CD4-positive, alpha-beta T cell (primary cell): ENCODE results near the gene SPHK1. TPM values are rescaled to one million over a fixed set of nuclear protein-coding genes. Genes with fewer than 3 reads are reported as not detected.

Experiments
- ATAC-seq: fragments of 200-7000 bp; cut with Tn5 transposase; one replicate; pipeline ENCODE4 v1.10.0; 2022; ENCODE audit warnings: mild to moderate bottlenecking; ENCODE audit not compliant: poor library complexity
- CTCF ChIA-PET: fragments of 350-600 bp; sonication (Branson Sonifier 250); formaldehyde crosslinking; loops from one replicate; lab custom pipeline; 2021; ENCODE audit warnings: antibody characterized with exemption, inconsistent platforms; lab: Charles Lee
- POLR2A ChIA-PET: fragments of 350-600 bp; sonication (Branson Sonifier 250); formaldehyde crosslinking; loops from one replicate; lab custom pipeline; 2021; ENCODE audit warnings: antibody characterized with exemption, inconsistent platforms; lab: Charles Lee
- DNase-seq, 14 experiments: peaks; one replicate each; pipeline ENCODE4 v3.0.0-alpha.2; 2013 to 2020; ENCODE audit warnings: mixed read lengths in 2 of 14
- H3K27ac ChIP-seq, 2 donors: one replicate each; pipeline versions ENCODE4 v1.5.1 to v1.7.0; 2013; ENCODE audit warnings: low read length in 2 of 2, low read depth in 1 of 2, mild to moderate bottlenecking in 1 of 2
- H3K27me3 ChIP-seq, 2 experiments: 1 replicate in 1 of 2; 2 replicates in 1 of 2; pipeline versions ENCODE4 v1.6.1 to v1.7.0; 2013; ENCODE audit warnings: low read length in 2 of 2, control low read depth in 1 of 2, mild to moderate bottlenecking in 1 of 2, moderate library complexity in 1 of 2; ENCODE audit not compliant: insufficient read depth in 2 of 2, control insufficient read depth in 1 of 2
- H3K36me3 ChIP-seq: one replicate; pipeline ENCODE4 v1.6.1; 2013; ENCODE audit warnings: low read length, control low read depth; ENCODE audit not compliant: insufficient read depth
- H3K4me1 ChIP-seq: one replicate; pipeline ENCODE4 v1.6.1; 2013; ENCODE audit warnings: low read length, control low read depth; ENCODE audit not compliant: insufficient read depth
- H3K4me3 ChIP-seq: one replicate; pipeline ENCODE4 v1.5.1; 2013; ENCODE audit warnings: mild to moderate bottlenecking, low read length, moderate library complexity
- H3K9me3 ChIP-seq, 2 experiments: 1 replicate in 1 of 2; 2 replicates in 1 of 2; pipeline versions ENCODE4 v1.6.1 to v1.7.0; 2013; ENCODE audit warnings: low read length in 2 of 2, mild to moderate bottlenecking in 2 of 2, control low read depth in 1 of 2, moderate library complexity in 1 of 2; ENCODE audit not compliant: control insufficient read depth in 1 of 2, insufficient read depth in 1 of 2
- H3K27ac Mint-ChIP-seq: one replicate; pipeline ENCODE4 v1.8.0; 2020; ENCODE audit warnings: mixed read lengths
- H3K27me3 Mint-ChIP-seq: one replicate; pipeline ENCODE4 v1.8.0; 2021; ENCODE audit warnings: mixed read lengths
- H3K36me3 Mint-ChIP-seq: one replicate; pipeline ENCODE4 v1.8.0; 2021; ENCODE audit warnings: low read depth, mixed read lengths
- H3K4me1 Mint-ChIP-seq: one replicate; pipeline ENCODE4 v1.8.0; 2021; ENCODE audit warnings: low read depth, mixed read lengths
- H3K4me3 Mint-ChIP-seq: one replicate; pipeline ENCODE4 v1.8.0; 2020; ENCODE audit warnings: mild to moderate bottlenecking, mixed read lengths
- H3K9me3 Mint-ChIP-seq: one replicate; pipeline ENCODE4 v1.8.0; 2020; ENCODE audit warnings: mixed read lengths
- intact Hi-C, 2 experiments: fragments of 100-400 bp; cut with DNase I in 1 of 2; cut with micrococcal nuclease in 1 of 2; formaldehyde crosslinking; loops; one replicate each; pipeline versions ENCODE4 v1.15.1 to v1.9.0; 2023 to 2025; cut with DNase I, micrococcal nuclease
- total RNA-seq, 174 experiments: library from RNA in 2 of 174; stranded (reverse) in 2 of 174; gene quantifications; one replicate each; pipeline ENCODE4 v1.2.3 and lab custom pipeline; 2021 to 2026
- TF ChIP-seq, protein P1 (sequence below): fragments of 200-600 bp; IDR thresholded peaks from one replicate; pipeline ENCODE4 v1.8.0; 2022; ENCODE audit warnings: antibody characterized with exemption, mild to moderate bottlenecking

SPHK1 gene
- total RNA-seq, 2 experiments from 2014 or later, result 0.45 to 1.1 TPM

DNA sequence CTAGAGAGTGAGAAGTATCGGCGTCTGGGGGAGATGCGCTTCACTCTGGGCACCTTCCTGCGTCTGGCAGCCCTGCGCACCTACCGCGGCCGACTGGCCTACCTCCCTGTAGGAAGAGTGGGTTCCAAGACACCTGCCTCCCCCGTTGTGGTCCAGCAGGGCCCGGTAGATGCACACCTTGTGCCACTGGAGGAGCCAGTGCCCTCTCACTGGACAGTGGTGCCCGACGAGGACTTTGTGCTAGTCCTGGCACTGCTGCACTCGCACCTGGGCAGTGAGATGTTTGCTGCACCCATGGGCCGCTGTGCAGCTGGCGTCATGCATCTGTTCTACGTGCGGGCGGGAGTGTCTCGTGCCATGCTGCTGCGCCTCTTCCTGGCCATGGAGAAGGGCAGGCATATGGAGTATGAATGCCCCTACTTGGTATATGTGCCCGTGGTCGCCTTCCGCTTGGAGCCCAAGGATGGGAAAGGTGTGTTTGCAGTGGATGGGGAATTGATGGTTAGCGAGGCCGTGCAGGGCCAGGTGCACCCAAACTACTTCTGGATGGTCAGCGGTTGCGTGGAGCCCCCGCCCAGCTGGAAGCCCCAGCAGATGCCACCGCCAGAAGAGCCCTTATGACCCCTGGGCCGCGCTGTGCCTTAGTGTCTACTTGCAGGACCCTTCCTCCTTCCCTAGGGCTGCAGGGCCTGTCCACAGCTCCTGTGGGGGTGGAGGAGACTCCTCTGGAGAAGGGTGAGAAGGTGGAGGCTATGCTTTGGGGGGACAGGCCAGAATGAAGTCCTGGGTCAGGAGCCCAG, 2.8 kb downstream of the SPHK1 start:
- ChIA-PET CTCF (interaction anchor here (3.0 to 3.6 kb wide), 2 partner anchors 11 to 34 kb away, joined by 12 to 31 read pairs; partner anchors contain the start of gene PRPSAP1), POLR2A (interaction anchor here (4.8 kb wide), 1 partner anchor 34 kb away, joined by 37 read pairs; the partner anchor contains the start of gene PRPSAP1)
- Mint-ChIP-seq H3K27ac (no peak overlapping the region), H3K36me3 (peaks cover 13% of the 10 kb centered on the region), H3K4me1 (peaks cover 6% of the 10 kb centered on the region), H3K27me3 (peaks cover 4% of the 10 kb centered on the region), H3K4me3 (peak overlapping the region; percentile 20), H3K9me3 (no peaks in the 10 kb centered on the region)
- TF ChIP-seq, protein P1, sequence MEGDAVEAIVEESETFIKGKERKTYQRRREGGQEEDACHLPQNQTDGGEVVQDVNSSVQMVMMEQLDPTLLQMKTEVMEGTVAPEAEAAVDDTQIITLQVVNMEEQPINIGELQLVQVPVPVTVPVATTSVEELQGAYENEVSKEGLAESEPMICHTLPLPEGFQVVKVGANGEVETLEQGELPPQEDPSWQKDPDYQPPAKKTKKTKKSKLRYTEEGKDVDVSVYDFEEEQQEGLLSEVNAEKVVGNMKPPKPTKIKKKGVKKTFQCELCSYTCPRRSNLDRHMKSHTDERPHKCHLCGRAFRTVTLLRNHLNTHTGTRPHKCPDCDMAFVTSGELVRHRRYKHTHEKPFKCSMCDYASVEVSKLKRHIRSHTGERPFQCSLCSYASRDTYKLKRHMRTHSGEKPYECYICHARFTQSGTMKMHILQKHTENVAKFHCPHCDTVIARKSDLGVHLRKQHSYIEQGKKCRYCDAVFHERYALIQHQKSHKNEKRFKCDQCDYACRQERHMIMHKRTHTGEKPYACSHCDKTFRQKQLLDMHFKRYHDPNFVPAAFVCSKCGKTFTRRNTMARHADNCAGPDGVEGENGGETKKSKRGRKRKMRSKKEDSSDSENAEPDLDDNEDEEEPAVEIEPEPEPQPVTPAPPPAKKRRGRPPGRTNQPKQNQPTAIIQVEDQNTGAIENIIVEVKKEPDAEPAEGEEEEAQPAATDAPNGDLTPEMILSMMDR, result no peak
- intact Hi-C loops, result loop anchor here in 1 of 2 experiments (5.0 to 10.0 kb wide), 2 partner anchors 35 to 402 kb away; partner anchors contain the start of gene PRPSAP1
- Histone ChIP-seq H3K4me1 (peaks cover 33% of the 10 kb centered on the region), H3K36me3 (peaks cover 19% of the 10 kb centered on the region), H3K27ac (no peak overlapping the region), H3K27me3 (peaks cover 4 to 7% of the 10 kb centered on the region in 2 experiments), H3K9me3 (no peaks in the 10 kb centered on the region), H3K4me3 (no peak overlapping the region)
- peak in 1 of 14 experiments; percentile 31 for DNase-seq
- no peak for ATAC-seq

DNA sequence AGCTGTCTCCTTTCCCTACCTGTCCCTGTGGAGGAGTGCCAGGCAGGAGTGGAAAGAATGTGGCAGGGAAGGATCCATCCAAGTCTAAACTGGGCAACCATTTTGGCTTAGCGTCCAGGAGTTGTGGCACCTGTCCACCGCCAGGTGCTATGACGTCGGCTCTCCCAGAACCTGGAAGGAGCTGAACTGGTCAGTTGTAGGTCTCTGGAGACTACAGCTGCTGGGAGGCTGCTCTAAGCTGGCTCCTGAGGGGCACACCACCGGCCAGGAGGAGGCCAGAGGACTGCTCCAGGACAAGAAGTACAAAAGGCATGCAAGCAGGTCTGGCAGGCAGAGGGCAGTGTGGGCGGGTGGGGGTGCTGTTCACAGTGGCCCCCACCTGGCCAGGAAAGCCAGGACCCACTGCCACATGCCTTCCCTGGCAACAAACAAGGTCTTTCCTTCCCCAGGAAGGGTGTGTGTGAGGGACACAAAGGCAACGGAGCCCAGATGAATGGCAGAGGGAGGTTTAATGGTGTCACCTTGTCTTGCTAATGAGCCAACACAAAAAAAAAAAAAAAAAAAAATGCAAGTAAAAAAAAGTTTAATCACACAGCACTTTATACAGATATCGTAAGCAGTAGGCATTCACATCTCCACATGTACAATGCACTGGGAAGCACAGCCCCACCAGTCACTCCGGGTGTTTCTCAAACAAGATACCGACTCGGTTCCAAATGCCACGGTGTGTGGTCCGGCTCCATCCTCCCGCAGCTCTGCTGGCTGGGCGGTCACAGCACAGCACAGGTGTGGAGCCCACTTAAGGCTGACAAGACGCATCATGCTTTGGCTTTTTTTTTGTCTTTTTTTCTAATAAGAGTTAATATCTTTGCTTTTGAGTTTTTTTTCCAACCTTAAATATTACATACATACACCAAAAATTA, 4.8 kb downstream of the SPHK1 start:
- H3K9me3 ChIP-seq, result no peaks in the 10 kb centered on the region
- Mint-ChIP-seq H3K4me1 (no peaks in the 10 kb centered on the region), H3K27me3 (no peaks in the 10 kb centered on the region), H3K9me3 (no peaks in the 10 kb centered on the region), H3K36me3 (peaks cover 21% of the 10 kb centered on the region), H3K27ac (no peak overlapping the region), H3K4me3 (no peak overlapping the region)
- no peak for ATAC-seq
- no peak overlapping the region for H3K4me3 ChIP-seq
- TF ChIP-seq, protein P1, result no peak
- peaks cover 4 to 7% of the 10 kb centered on the region in 2 experiments for H3K27me3 ChIP-seq
- no peak for DNase-seq
- H3K4me1 ChIP-seq, result peaks cover 19% of the 10 kb centered on the region
- POLR2A ChIA-PET, result no interaction called here
- intact Hi-C loops, result loop anchor here in 1 of 2 experiments (5.0 to 10.0 kb wide), 2 partner anchors 37 to 404 kb away; partner anchors contain the start of gene PRPSAP1
- CTCF ChIA-PET, result interaction anchor here (0.5 to 1.9 kb wide), 3 partner anchors 9 to 120 kb away, joined by 3 to 4 read pairs (median 3); no protein-coding TSS in a partner anchor
- no peak overlapping the region for H3K27ac ChIP-seq
- H3K36me3 ChIP-seq, result peaks cover 29% of the 10 kb centered on the region

DNA sequence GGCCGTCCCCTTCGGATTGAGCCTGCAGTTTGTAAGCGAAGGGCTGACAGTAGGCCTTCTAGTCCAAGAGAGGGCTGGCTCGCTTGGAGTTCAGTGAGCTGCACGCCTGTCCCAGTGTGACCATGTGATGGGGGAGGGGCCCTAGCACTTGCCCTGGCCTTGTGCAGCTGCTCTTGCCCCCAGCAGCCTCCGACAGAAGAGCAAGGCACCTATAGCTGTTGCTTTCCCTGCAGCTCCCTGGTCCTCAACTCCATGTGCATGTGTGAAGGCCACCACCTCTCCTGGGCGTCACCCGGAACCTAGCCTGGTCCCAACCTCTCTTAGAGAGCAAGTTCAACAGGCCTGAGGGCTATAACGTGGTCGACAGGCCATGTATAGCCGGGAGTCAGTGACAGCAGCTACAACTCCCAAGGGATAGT, 5.6 kb downstream of the SPHK1 start:
- Mint-ChIP-seq H3K27ac (no peak overlapping the region), H3K27me3 (no peaks in the 10 kb centered on the region), H3K4me1 (no peaks in the 10 kb centered on the region), H3K9me3 (no peaks in the 10 kb centered on the region), H3K4me3 (no peak overlapping the region), H3K36me3 (peaks cover 28% of the 10 kb centered on the region)
- peaks cover 2 to 6% of the 10 kb centered on the region in 2 experiments for H3K27me3 ChIP-seq
- TF ChIP-seq, protein P1, result no peak
- ChIA-PET POLR2A (no interaction called here), CTCF (interaction anchor here (1.4 to 1.9 kb wide), 2 partner anchors 8 to 18 kb away, joined by 3 to 4 read pairs; no protein-coding TSS in a partner anchor)
- H3K4me3 ChIP-seq, result no peak overlapping the region
- DNase-seq (peak in 1 of 14 experiments; percentile 24), ATAC-seq (no peak)
- H3K36me3 ChIP-seq, result peaks cover 30% of the 10 kb centered on the region
- H3K9me3 ChIP-seq, result no peaks in the 10 kb centered on the region
- intact Hi-C loops, result no loop called here
- peaks cover 13% of the 10 kb centered on the region for H3K4me1 ChIP-seq
- no peak overlapping the region for H3K27ac ChIP-seq
